GM12892 (cell line): ENCODE results near the gene SULT4A1.

Experiments used
- DNase-seq: peaks from one replicate; pipeline ENCODE4 v3.0.0; 2011; ENCODE audit not compliant: insufficient read length
- FAIRE-seq: peaks from 2 replicates; lab custom pipeline; 2011; peaks lifted over from hg19 to GRCh38; lab: Jason Lieb, UNC
- POLR2A ChIP-seq: IDR thresholded peaks from 2 replicates; pipeline ENCODE4 v1.6.1; 2011; ENCODE audit warnings: low read depth, low read length, control low read depth
- POLR2AphosphoS5 ChIP-seq: IDR thresholded peaks from 2 replicates; pipeline ENCODE4 v1.6.1; 2011; ENCODE audit warnings: low read depth, low read length, control low read depth
- TAF1 ChIP-seq: IDR thresholded peaks from 2 replicates; pipeline ENCODE4 v1.6.1; 2011; ENCODE audit warnings: low read depth, mild to moderate bottlenecking, control low read depth, low read length, borderline replicate concordance

The SULT4A1 gene

GRCh38 chr22:43884600-43885318 lies 22.4 kb upstream of the SULT4A1 start:
- DNase-seq, result peak; percentile 72
- peak; percentile 90 for FAIRE-seq

GRCh38 chr22:43883719-43884415 lies 21.6 kb upstream of the SULT4A1 start:
- TF ChIP-seq POLR2A, result no peak
- TF ChIP-seq POLR2AphosphoS5, result no peak
- no peak for TF ChIP-seq TAF1
- FAIRE-seq, result no peak
- no peak for DNase-seq

More at GRCh38 chr22:43884600-43885318, 22.4 kb upstream of the SULT4A1 start:
- TF ChIP-seq TAF1 (no peak), POLR2A (no peak), POLR2AphosphoS5 (no peak)

- peak; percentile 65 for DNase-seq
- FAIRE-seq, result no peak
- TF ChIP-seq POLR2A (no peak), TAF1 (no peak), POLR2AphosphoS5 (no peak)
These were observed 20.8 kb upstream of the SULT4A1 start for GRCh38 chr22:43883012-43883661.

DNA sequence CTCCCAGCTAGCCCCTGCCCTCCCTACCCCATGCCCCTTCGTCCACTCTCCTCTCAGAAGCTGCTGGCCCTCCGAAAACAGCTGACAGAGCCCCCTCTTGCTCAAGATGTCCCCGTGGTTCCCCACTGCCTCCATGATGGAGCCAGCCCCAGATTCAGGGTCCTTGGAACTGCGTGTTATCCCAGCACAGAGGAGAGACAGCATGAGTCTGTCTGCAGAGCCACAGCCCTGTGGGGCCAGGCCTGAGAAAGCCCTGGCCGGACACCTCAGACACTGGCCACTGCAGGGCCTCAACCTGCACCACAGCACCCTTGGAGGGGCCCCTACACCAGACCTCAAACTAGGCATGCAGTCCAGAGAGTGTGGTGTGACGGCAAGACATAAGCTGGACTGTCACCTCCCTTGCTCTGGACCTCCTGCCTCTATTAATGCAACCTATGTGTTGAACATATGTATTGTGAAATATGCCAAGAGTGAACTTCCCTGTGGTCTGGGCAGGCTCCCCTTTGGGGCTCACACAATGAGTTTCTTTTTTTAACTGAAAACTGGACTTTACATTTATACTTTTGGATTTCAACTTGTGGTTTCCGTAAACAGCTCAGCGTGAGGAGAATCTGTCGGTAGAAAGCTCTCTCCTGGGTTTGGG lies 19.9 kb upstream of the SULT4A1 start:
- TF ChIP-seq POLR2AphosphoS5 (no peak), POLR2A (no peak), TAF1 (no peak)
- DNase-seq (no peak), FAIRE-seq (no peak)

GRCh38 chr22:43881091-43882061 lies 19.1 kb upstream of the SULT4A1 start:
- TF ChIP-seq TAF1 (no peak), POLR2A (no peak), POLR2AphosphoS5 (no peak)
- no peak for DNase-seq
- no peak for FAIRE-seq

DNA sequence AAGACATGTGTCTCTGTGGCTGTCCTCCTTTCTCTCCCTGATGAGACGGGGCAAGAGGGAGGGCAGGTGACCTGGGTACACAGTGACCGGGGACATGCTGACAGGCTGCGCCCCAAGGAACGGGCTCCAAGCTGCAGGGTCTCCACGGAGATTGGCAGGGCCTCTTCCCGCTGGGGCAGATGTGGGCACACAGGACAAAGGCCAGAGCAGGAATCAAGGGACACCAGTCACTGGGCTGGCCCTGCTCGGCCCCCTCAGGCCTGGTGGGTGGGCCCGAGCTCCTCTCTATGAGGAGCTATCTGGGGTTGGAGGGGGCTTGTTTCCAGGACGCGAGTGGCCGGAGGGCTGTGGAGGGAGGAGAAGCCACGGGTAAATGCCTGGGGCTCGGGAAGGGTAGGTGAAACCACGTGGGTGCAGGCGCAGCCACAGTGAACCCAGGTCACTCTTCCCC lies 18.3 kb upstream of the SULT4A1 start:
- no peak for TF ChIP-seq POLR2A
- TF ChIP-seq TAF1, result no peak
- no peak for TF ChIP-seq POLR2AphosphoS5
- FAIRE-seq, result no peak

DNA sequence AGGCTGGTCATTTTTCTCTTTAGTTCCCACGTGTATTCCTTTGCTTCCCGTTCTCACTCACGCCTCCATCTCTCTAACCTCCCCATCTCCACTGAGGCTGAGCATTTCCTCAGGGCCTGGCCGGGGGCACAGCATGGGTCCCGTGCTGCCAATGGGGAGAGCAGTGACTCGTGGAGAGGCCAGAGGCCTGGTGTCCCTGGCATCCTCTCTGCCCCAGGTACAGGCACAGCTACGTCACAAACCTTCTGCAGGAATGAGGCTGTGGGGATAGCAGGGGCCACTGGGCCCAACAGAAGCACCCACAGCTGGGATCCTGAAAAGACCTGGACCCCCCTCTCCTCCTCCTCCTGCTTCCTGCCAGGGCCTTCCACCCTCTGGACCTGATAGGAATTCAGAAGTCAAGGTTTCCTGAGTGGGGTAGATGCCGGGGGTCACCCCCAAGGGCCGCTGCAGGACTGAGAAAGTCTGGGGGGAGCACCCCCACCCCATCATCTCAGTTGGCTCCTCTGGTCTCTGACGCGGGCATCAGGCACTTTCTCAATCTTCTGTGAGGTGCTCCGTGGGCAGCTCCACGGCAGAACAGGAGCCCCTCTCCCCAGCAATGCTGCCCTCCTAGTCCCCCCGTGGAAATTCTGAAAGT lies 17.7 kb upstream of the SULT4A1 start:
- no peak for FAIRE-seq
- TF ChIP-seq POLR2AphosphoS5 (no peak), POLR2A (no peak), TAF1 (no peak)
- DNase-seq, result no peak

More for the DNA sequence above, 18.3 kb upstream of the SULT4A1 start:
- no peak for DNase-seq

DNA sequence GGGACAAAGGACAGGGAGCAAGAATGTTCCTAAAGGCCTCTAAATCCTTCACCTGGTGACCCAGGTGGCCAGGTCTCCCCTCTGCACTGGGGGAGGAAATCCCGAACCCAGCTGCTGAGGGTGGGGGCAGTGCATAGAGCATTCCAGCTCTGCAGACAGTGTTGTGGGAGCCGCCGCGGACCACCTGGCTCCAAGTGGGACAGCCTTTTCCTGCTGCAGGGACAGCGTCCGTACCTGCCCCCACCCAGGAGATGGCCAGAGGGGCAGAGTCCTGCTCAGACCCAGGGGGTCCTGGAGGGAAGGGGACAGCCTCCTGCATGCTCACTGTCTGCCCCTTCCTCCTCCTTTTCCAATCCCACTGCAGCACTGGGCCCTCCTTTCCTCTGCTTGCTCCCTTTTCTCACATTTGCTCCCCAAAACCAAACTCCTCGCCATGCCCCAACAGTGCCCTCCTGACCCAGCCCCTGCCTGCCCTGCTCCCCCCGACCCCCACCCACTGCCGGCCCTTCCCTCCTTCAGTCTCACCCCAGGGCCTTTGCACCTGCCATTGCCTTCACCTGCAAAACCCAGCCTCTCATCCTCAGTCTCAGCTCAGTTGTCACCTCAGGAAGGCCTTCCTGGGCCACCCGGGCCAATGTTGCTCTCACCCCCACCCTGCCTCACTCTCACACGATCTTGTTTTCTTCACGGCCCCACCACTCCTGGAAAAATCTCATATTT lies 16.7 kb upstream of the SULT4A1 start:
- no peak for TF ChIP-seq POLR2A
- TF ChIP-seq TAF1, result no peak
- no peak for TF ChIP-seq POLR2AphosphoS5
- DNase-seq (no peak), FAIRE-seq (no peak)

DNA sequence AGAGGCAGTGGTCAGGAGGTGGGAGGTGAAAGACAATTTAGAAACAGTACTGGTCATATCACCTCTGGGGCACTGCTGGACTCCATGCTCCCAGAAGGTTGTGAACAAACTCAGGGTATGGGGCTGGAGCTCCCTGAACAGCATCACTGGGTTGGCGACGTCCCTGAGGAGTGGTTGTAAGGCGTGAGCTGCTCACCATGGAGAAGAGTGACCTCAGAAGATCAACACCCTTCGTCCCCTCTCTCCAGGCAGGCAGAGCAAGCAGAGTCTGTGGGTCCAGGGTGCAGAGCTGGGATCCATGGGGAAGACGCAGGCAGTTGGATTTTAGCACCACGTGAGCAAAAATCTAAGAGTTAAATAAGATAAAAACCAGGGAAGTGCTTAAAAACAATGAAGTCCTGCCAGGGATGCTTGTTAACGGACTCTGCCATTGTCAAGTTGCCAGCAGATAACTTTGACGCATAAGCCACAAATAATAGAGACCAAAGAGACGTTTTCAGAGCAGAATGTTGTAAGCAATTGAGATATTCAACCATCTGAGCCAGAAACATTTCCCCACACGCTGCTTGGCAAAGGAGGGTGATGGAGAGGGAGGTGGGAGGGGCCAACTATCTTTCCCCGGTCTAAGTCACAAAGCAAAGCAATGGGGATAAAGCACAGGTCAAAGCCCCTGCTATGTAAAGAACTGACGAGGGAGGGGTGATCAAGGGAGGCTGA lies 15.9 kb upstream of the SULT4A1 start:
- FAIRE-seq (no peak), DNase-seq (no peak)
- TF ChIP-seq TAF1 (no peak), POLR2A (no peak), POLR2AphosphoS5 (no peak)
